ENCODE results near the gene MUC20.
"Not testable (repeated sequence)": the region's sequence is repeated elsewhere in the genome, so short reads cannot be mapped to it uniquely, and the experiment has no call there.

- not testable (repeated sequence) for TF ChIP-seq CTCF (optimal IDR thresholded peaks at IDR 0.05 in 1 of 3, IDR thresholded peaks at IDR 0.05 in 1 of 3, conservative IDR thresholded peaks at IDR 0.05 in 1 of 3; ENCODE audit: extremely low read depth in 1 of 3, insufficient read depth in 2 of 3, low read length in 3 of 3); EZH2 (IDR thresholded peaks at IDR 0.05; ENCODE audit: low read length)
Measured at GRCh38 chr3:195681458-195682103, 39.2 kb upstream of the MUC20 start.

Data from keratinocyte (primary cell).